Suprapubic skin (tissue), 4 donors: Measurements from ENCODE around the gene CYTH1. TPM values are rescaled to one million over a fixed set of nuclear protein-coding genes. Genes with fewer than 3 reads are reported as not detected.
A peak's percentile ranks its signal among the peaks of the same experiment; 100 is the strongest.

Source experiments
- DNase-seq, 2 donors: peaks; one replicate each; pipeline ENCODE4 v3.0.0-alpha.2; 2019; ENCODE audit warnings: low spot score in 2 of 2
- H3K27ac ChIP-seq: fragments of 200-600 bp; sonication (generic); one replicate; pipeline ENCODE4 v1.5.1; 2019
- H3K27me3 ChIP-seq: fragments of 200-600 bp; sonication (generic); one replicate; pipeline ENCODE4 v1.5.1; 2019
- H3K36me3 ChIP-seq: fragments of 200-600 bp; sonication (generic); one replicate; pipeline ENCODE4 v1.5.1; 2019
- H3K4me1 ChIP-seq: fragments of 200-600 bp; sonication (generic); one replicate; pipeline ENCODE4 v1.5.1; 2019
- H3K4me3 ChIP-seq: fragments of 200-600 bp; sonication (generic); one replicate; pipeline ENCODE4 v1.5.1; 2019; ENCODE audit warnings: mild to moderate bottlenecking
- H3K9me3 ChIP-seq: fragments of 200-600 bp; sonication (generic); one replicate; pipeline ENCODE4 v1.5.1; 2019
- CTCF ChIP-seq, 2 donors: fragments of 200-600 bp in 1 of 2; fragments of 450-650 bp in 1 of 2; sonication (generic) in 1 of 2; IDR thresholded peaks; one replicate each; pipeline ENCODE4 v1.5.1; 2016 to 2019; ENCODE audit warnings: antibody characterized with exemption in 2 of 2, mild to moderate bottlenecking in 1 of 2, moderate library complexity in 1 of 2
- EP300 ChIP-seq: sonication (generic); formaldehyde crosslinking; IDR thresholded peaks from one replicate; pipeline ENCODE4 v1.6.1; 2017; ENCODE audit warnings: antibody characterized with exemption
- POLR2A ChIP-seq, 2 donors: fragments of 450-650 bp; IDR thresholded peaks; one replicate each; pipeline ENCODE4 v1.6.1; 2017; ENCODE audit warnings: antibody characterized with exemption in 2 of 2, mild to moderate bottlenecking in 2 of 2, moderate library complexity in 2 of 2
- POLR2AphosphoS5 ChIP-seq, 3 donors: sonication (generic); formaldehyde crosslinking; IDR thresholded peaks; one replicate each; pipeline ENCODE4 v1.6.1; 2017; ENCODE audit warnings: antibody characterized with exemption in 3 of 3
- WGBS: methylation state at CpG from one replicate; pipeline ENCODE4 v1.1.5; 2018; 5-methylcytosine and 5-hydroxymethylcytosine counted together
- total RNA-seq, 4 donors: library from RNA; depleted of rRNA; stranded (reverse); fragments of >200 nt; gene quantifications; one replicate each; pipeline ENCODE4 v1.1.0, GENCODE V29; 2016

Gene CYTH1
- total RNA-seq, 4 donors from 2014 or later = 57.6 to 88.6 (median 74.9) TPM

- 68% methylated on average over 1 of the region's 1 CpG for WGBS
- no peak for DNase-seq
- no peak for TF ChIP-seq CTCF (IDR thresholded peaks at IDR 0.05)
- no peak for TF ChIP-seq POLR2A (IDR thresholded peaks at IDR 0.05)
- no peak for TF ChIP-seq POLR2AphosphoS5 (IDR thresholded peaks at IDR 0.05)
- TF ChIP-seq EP300 = no peak
- H3K27ac ChIP-seq = no peak overlapping the region
- H3K27me3 ChIP-seq = no peaks in the 10 kb centered on the region
- no peaks in the 10 kb centered on the region for H3K36me3 ChIP-seq
- H3K4me1 ChIP-seq = no peaks in the 10 kb centered on the region
- H3K4me3 ChIP-seq = no peak overlapping the region
- no peaks in the 10 kb centered on the region for H3K9me3 ChIP-seq
These were observed 130.5 kb downstream of the CYTH1 start for GRCh38 chr17:78651554-78651953.

DNA sequence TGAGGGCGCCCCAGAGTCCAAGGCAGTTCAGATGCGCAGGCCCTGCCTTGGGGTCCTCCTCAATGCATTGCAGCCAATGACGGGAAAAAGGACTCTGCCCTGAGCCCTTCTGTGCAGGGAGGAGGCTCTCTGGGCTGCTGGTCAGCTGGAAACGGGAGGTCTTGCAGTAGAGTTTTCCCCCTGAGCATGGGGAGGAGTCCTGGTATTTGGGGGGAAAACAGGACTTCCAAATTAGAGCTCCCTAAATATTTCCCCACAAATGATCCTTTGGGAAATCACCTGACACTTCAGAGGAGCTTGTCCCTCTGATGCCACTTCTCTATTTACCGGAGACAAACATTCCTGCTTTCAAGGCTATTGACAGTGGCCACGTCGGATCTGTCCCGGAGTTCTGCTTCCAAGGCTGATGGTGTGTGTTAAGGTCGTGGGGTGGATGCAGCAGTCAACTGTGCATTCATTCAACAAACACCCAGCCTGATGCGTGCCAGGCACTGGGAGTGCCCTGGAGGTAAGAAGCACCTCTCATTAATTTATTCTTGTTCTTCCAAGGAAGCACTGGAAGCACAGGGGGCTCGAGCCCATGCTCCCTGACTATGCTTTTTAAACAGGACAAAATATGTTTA, 131.9 kb downstream of the CYTH1 start:
- H3K36me3 ChIP-seq = no peaks in the 10 kb centered on the region
- H3K27ac ChIP-seq = no peak overlapping the region
- no peak overlapping the region for H3K4me3 ChIP-seq
- H3K4me1 ChIP-seq = no peaks in the 10 kb centered on the region
- TF ChIP-seq POLR2AphosphoS5 (IDR thresholded peaks at IDR 0.05) (no peak), EP300 (no peak), CTCF (IDR thresholded peaks at IDR 0.05) (no peak), POLR2A (IDR thresholded peaks at IDR 0.05) (no peak)
- no peaks in the 10 kb centered on the region for H3K9me3 ChIP-seq
- no peak for DNase-seq
- 61% methylated on average over 9 of the region's 11 CpGs for WGBS
- H3K27me3 ChIP-seq = peaks cover 3% of the 10 kb centered on the region

GRCh38 chr17:78648293-78648692, 133.8 kb downstream of the CYTH1 start:
- WGBS = 95% methylated on average over 5 of the region's 5 CpGs
- Histone ChIP-seq H3K4me1 (no peaks in the 10 kb centered on the region), H3K4me3 (no peak overlapping the region), H3K9me3 (no peaks in the 10 kb centered on the region), H3K27me3 (peaks cover 3% of the 10 kb centered on the region), H3K36me3 (no peaks in the 10 kb centered on the region), H3K27ac (no peak overlapping the region)
- no peak for DNase-seq
- TF ChIP-seq POLR2A (IDR thresholded peaks at IDR 0.05) = no peak
- TF ChIP-seq CTCF (IDR thresholded peaks at IDR 0.05) = no peak
- TF ChIP-seq POLR2AphosphoS5 (IDR thresholded peaks at IDR 0.05) = no peak
- TF ChIP-seq EP300 = no peak

- Histone ChIP-seq H3K36me3 (no peaks in the 10 kb centered on the region), H3K4me1 (no peaks in the 10 kb centered on the region), H3K4me3 (no peak overlapping the region), H3K27ac (no peak overlapping the region), H3K9me3 (no peaks in the 10 kb centered on the region), H3K27me3 (peaks cover 3% of the 10 kb centered on the region)
- TF ChIP-seq POLR2A (IDR thresholded peaks at IDR 0.05) (no peak), POLR2AphosphoS5 (IDR thresholded peaks at IDR 0.05) (no peak), EP300 (no peak), CTCF (IDR thresholded peaks at IDR 0.05) (no peak)
- 86% methylated on average over 8 of the region's 8 CpGs for WGBS
- DNase-seq = no peak
These were observed 135.0 kb downstream of the CYTH1 start for GRCh38 chr17:78647032-78647431.

- no peaks in the 10 kb centered on the region for H3K4me1 ChIP-seq
- no peaks in the 10 kb centered on the region for H3K36me3 ChIP-seq
- TF ChIP-seq EP300 (no peak), POLR2AphosphoS5 (IDR thresholded peaks at IDR 0.05) (no peak)
- 66% methylated on average over 30 of the region's 30 CpGs for WGBS
- H3K27me3 ChIP-seq = peaks cover 3% of the 10 kb centered on the region
- peak in 1 of 2 donors; percentile 84 for DNase-seq
- H3K27ac ChIP-seq = no peak overlapping the region
- H3K9me3 ChIP-seq = no peaks in the 10 kb centered on the region
- H3K4me3 ChIP-seq = no peak overlapping the region
These were observed 136.4 kb downstream of the CYTH1 start for GRCh38 chr17:78645421-78646295.
